ENCODE results near the gene GLRB.
A peak's percentile ranks its signal among the peaks of the same experiment; 100 is the strongest.
"Not testable (repeated sequence)": the region's sequence is repeated elsewhere in the genome, so short reads cannot be mapped to it uniquely, and the experiment has no call there.

Gene GLRB

GRCh38 chr4:157075811-157076577 lies at the start of gene GLRB:
Gene GLRB (plus strand): TSS chr4:157076150. CDS start chr4:157078025, 1,875 bp downstream.
- peak; percentile 47 for DNase-seq

GRCh38 chr4:157035471-157035870 lies 40.5 kb upstream of the GLRB start:
- DNase-seq = no peak

DNA sequence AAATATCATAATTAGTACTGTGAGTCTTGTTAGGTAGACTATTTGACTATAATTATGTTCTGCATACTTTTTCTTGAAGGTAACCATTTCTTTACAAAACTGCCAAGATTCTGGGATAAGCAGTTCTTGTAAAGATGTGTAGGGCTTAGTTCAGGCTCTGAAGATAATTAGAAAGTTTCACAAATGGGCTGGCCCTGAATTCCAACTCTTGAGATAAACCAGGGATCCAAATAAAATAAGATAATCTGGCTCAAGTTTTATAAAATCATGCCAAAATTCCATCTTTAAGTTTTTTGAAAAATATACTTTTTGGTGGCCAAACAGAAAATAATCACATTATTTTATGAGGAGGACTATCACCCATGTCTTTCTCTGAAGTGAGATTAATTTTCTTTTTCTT lies 35.5 kb upstream of the GLRB start:
- no peak for DNase-seq

- DNase-seq = no peak
These were observed 32.8 kb upstream of the GLRB start for GRCh38 chr4:157043131-157043530.

DNA sequence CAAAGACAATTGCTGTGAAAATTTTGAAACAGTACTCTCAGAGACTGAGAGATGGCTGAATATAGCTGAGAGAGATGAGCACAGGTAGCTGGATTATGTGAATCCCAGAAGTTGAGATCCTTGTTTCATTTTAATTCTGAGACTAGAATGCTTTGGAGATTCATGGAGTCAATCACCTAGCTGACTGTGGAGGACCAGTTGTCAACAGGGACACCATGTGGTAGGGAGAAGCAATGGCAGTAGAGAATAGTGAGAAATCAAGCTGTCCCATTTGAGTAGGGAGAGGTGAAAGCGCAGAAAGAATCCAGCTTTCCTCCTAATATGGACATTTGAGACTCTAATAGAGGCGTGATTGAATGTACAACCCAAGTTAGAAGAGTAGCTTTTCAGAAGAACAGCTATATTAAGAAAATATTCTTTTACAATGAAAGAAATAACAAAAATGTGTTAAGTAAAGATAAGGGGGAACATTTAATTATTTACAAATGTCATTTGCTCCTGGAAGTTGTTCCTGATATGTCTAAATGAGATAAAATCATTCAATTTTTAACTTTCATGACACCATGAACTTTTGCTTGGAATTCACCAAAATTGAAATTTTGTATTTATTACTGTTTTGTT lies 30.3 kb upstream of the GLRB start:
- DNase-seq = no peak

GRCh38 chr4:157048248-157048647 lies 27.7 kb upstream of the GLRB start:
- DNase-seq = peak; percentile 40

DNA sequence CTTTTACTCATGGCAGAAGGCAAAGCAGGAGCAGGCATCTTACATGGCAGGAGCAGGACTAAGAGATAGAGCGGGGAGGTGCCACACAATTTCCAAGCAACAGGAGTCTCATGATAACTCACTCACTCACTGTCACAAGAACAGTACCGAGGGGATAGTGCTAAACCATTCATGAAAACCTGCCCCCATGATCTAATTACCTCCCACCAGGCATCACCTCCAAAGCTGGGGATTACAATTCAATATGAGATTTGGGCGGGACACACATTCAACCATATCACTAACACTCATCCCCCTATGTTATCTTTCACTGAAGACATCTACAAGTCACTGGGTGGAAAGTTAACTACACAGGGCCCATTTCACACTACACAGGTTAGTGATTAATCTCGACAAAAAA lies 25.4 kb upstream of the GLRB start:
- no peak for DNase-seq

DNA sequence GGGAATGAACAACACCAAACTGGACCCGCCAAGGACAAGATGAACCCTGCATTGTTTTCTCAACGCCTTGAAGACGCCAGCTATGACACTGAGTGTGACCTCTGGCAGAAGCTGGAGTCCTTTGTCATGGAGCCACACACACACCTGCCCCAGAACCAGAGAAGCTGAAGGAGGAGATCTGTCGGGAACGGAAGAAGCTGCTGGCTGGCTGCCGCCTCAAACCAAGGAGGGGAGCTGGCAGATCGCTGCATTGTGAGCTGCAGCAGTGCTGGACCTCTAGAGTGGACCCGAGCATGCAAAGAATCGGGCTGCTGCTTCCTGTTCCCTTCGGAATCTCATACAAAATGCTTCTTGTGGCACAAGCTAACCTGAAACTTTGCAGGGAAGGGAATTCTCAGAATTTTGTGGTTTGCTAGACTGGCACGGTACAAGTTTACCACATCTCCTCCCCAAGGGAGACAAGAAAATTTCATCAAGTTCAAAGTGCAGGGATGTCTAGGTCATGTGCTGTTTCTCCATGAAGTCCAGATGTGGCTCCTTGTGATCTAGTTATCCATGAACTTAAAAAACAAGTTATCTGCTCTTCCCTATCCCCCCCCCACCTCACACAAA lies 23.4 kb upstream of the GLRB start:
- no peak for DNase-seq

- no peak for DNase-seq
These were observed 18.7 kb upstream of the GLRB start for GRCh38 chr4:157057218-157057617.

GRCh38 chr4:157058899-157059298 lies 17.1 kb upstream of the GLRB start:
- not testable (repeated sequence) for DNase-seq

DNA sequence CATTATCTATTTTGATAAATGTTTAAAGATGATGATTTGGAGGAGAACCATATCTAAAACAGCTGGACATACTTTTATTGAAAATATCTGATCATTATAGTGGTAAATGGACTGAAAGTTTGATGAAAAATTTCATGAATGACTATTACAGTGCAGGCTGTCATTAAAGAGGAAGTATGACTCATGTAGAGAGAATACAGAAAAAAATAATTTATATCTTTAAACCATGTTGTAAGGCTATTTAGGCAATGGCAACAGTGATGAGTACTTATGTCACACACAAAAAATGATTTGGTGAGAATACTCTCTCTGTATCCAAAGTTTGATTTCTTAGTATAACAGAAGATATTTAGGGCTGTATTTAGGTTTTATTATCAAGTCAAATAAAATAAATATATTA lies 3.9 kb upstream of the GLRB start:
- no peak for DNase-seq

GRCh38 chr4:157075401-157075800 lies 549 bp upstream of the GLRB start:
- DNase-seq = no peak

GRCh38 chr4:157076578-157076947 lies 613 bp downstream of the GLRB start:
- no peak for DNase-seq

GRCh38 chr4:157079441-157079840 lies 3.5 kb downstream of the GLRB start:
- no peak for DNase-seq

DNA sequence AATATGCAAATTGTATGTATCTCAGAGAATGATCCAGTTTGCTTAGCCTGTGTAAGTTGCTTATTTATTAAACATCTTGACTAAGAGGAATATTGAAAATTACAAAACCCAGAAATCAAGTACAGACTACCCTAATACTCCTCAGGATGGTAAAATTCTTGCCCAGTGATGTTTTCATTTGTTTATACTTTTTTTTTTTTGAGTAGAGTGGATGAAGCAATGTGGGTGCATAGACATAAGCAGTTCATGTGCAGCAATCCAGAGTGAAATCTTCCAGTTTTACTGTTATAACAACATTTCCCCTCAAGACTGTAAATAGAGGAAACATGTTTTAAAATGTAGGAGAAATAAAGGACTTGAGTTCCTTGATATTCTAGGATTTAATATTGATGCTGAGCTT lies 4.7 kb downstream of the GLRB start:
- no peak for DNase-seq

DNA sequence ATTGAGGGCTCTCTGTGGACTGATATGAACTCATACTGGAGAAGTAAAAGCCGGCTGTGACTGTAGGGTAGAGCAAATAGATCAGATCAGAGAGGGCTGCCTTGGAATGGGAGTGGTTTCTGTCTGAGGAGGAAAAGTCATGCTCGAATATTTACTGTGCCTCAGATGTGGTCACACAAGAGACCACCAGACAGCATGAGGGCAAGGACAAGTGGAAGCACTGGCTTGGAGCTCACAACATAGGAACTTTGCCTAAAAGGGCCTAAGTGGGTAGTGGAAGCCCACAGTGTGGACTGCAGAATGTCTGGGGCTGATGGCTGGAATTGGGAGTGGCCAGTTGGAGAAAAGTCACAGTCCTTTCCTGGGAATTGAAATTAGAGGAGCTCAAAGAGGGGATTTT lies 19.8 kb downstream of the GLRB start:
- DNase-seq = no peak

DNA sequence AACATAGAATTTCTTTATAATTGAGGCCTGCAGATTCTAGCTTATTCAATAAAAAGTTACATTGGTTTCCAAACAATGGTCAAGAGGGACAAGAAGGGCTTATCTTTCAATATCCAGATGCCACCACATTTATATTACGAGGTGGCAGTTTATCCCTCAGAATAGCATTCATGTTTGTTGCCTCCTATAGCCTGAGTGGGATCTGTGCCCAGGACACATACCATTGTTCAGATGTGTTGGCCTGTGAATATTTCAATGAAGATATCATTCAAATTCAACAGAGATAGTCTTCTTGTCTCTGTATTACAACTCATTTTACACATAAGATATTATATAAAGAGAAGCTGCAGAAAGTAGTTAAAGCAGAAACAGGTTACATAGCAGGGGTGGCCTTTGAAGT lies 20.5 kb downstream of the GLRB start:
- no peak for DNase-seq

- no peak for DNase-seq
These were observed 23.6 kb downstream of the GLRB start for GRCh38 chr4:157099506-157099905.

DNA sequence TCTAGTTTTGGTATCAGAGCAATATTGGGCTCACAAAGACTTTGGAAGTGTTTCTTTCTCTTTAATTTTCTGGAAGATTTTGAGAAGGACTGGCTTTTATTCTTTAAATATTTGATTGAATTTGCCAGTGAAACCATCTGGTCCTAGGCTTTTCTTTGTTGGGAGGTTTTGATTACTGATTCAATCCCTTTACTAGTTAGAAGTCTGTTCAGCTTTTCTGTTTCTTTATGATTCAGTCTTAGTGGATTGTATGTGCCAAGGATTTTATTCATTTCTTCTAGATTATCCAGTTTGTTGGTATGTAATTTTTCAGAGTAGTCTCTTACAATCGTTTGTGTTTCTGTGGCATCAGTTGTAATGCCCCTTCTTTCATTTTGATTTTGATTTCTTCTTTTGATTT lies 28.6 kb downstream of the GLRB start:
- DNase-seq = no peak

DNA sequence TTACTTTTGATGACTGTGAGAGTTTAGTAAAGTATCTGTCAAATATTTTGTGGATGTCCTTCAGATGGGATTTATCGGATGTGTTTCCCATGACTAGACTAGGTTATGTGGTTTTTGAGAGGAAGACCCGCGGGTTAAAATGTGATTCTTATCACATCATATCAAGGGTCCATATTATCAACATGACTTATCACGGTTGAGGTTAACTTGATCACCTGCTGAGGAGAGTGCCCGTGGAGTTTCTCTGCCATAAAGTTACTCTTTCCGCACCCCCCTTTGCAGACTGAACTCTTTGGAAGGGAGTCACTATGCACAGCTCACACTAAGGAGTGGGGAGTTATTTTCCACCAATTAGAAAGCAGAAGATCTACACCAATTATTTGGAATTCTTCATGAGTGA lies 38.7 kb downstream of the GLRB start:
- no peak for DNase-seq

GRCh38 chr4:157115613-157116335 lies 39.8 kb downstream of the GLRB start:
- DNase-seq = no peak

DNA sequence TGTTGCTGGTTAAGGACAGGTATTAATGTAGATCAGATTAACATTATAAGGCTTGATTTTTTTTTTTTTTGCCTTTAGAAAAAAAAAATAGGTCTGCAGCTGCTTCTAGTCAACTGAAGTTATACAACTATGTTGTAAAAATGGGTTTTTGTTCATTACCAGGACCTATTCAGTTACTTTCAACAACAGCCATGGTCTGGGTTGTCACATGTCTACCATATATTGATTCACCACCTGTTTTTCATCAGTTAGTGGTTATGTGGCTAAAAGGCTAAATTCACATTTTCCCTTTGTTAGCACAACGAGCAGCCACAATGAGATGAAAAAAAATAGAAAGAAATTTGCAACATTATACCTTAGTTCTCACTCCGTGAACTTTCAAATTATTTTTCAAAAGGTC lies 45.5 kb downstream of the GLRB start:
- no peak for DNase-seq

- no peak for DNase-seq
These were observed 51.6 kb downstream of the GLRB start for GRCh38 chr4:157127571-157127970.

- peak; percentile 32 for DNase-seq
These were observed 52.4 kb downstream of the GLRB start for GRCh38 chr4:157128395-157128794.

Measured in left hindlimb (tissue), 1 donor.